ENCODE data around the gene C11orf71. TPM values are rescaled to one million over a fixed set of nuclear protein-coding genes. Genes with fewer than 3 reads are reported as not detected.

Gene C11orf71
- total and polyA plus RNA-seq, 10 of the 15 experiments (the other 5 are each of a cell fraction or from before 2014, with no cell fraction given) = 1.4 to 12.0 (median 7.1) TPM

- Histone ChIP-seq H3K27ac (ENCODE audit: control insufficient read depth, insufficient read depth) (no peak overlapping the region), H3K4me3 (no peak overlapping the region), H3K4me2 (ENCODE audit: control insufficient read depth, insufficient read depth) (no peak overlapping the region), H3K9ac (ENCODE audit: control insufficient read depth, insufficient read depth, low read length) (no peak overlapping the region), H3K9me3 (replicated peaks; ENCODE audit: control insufficient read depth, insufficient read depth, low read length) (no peaks in the 10 kb centered on the region), H3K27me3 (replicated peaks in 1 of 2; ENCODE audit: control insufficient read depth in 2 of 2, insufficient read depth in 2 of 2, low read length in 1 of 2) (peaks cover 1 to 6% of the 10 kb centered on the region in 2 experiments; a peak in 2 of 4 replicates), H2AFZ (ENCODE audit: control insufficient read depth, low read depth, low read length) (no peak overlapping the region), H3K79me2 (ENCODE audit: control insufficient read depth, insufficient read depth, low read length) (no peaks in the 10 kb centered on the region), H4K20me1 (ENCODE audit: control insufficient read depth, insufficient read depth) (no peaks in the 10 kb centered on the region), H3K36me3 (ENCODE audit: control insufficient read depth in 2 of 2, insufficient read depth in 2 of 2, low read length in 1 of 2) (no peaks in the 10 kb centered on the region), H3K4me1 (ENCODE audit: control insufficient read depth, insufficient read depth, low read length) (no peaks in the 10 kb centered on the region)
- intact Hi-C loops (cut with micrococcal nuclease; ENCODE audit: unreplicated experiment) = no loop called here
- DNase-seq (ENCODE audit: low read depth, low spot score) (no peak), FAIRE-seq (no peak), ATAC-seq (no peak)
- whole genome bisulfite sequencing (ENCODE audit: insufficient coverage, insufficient replicate concordance, low lambda C conversion rate, missing lambda C conversion rate) = 23% methylated on average over 1 of the region's 1 CpG
- ChIA-PET POLR2A (no interaction called here), RAD21 (ENCODE audit: unreplicated experiment) (no interaction called here), CTCF (no interaction called here), SMC1A (ENCODE audit: uncharacterized antibody, unreplicated experiment) (interaction anchor here (0.6 kb wide), 1 partner anchor 158 kb away, joined by 3 read pairs; no protein-coding TSS in a partner anchor)
- TF ChIP-seq FOXK2 (IDR thresholded peaks at IDR 0.05) = no peak
- in situ Hi-C loops (cut with MboI) = no loop called here
- BruUV-seq (replicated peaks) = no TSS peak
These were observed 13.8 kb downstream of the C11orf71 start for GRCh38 chr11:114386545-114386944.

GRCh38 chr11:114386131-114386530, 14.2 kb downstream of the C11orf71 start:
- Histone ChIP-seq H2AFZ (ENCODE audit: control insufficient read depth, low read depth, low read length) (no peak overlapping the region), H3K27ac (ENCODE audit: control insufficient read depth, insufficient read depth) (no peak overlapping the region), H3K4me2 (ENCODE audit: control insufficient read depth, insufficient read depth) (no peak overlapping the region), H3K4me1 (ENCODE audit: control insufficient read depth, insufficient read depth, low read length) (no peaks in the 10 kb centered on the region), H4K20me1 (ENCODE audit: control insufficient read depth, insufficient read depth) (no peaks in the 10 kb centered on the region), H3K4me3 (no peak overlapping the region), H3K9ac (ENCODE audit: control insufficient read depth, insufficient read depth, low read length) (no peak overlapping the region), H3K27me3 (replicated peaks in 1 of 2; ENCODE audit: control insufficient read depth in 2 of 2, insufficient read depth in 2 of 2, low read length in 1 of 2) (peaks cover 1 to 6% of the 10 kb centered on the region in 2 experiments; a peak in 2 of 4 replicates), H3K9me3 (replicated peaks; ENCODE audit: control insufficient read depth, insufficient read depth, low read length) (no peaks in the 10 kb centered on the region), H3K79me2 (ENCODE audit: control insufficient read depth, insufficient read depth, low read length) (no peaks in the 10 kb centered on the region), H3K36me3 (ENCODE audit: control insufficient read depth in 2 of 2, insufficient read depth in 2 of 2, low read length in 1 of 2) (no peaks in the 10 kb centered on the region)
- in situ Hi-C loops (cut with MboI) = no loop called here
- no peak for ATAC-seq
- BruUV-seq (replicated peaks) = no TSS peak
- FAIRE-seq = no peak
- intact Hi-C loops (cut with micrococcal nuclease; ENCODE audit: unreplicated experiment) = no loop called here
- POLR2A ChIA-PET = no interaction called here
- 50% methylated on average over 2 of the region's 2 CpGs for whole genome bisulfite sequencing (ENCODE audit: insufficient coverage, insufficient replicate concordance, low lambda C conversion rate, missing lambda C conversion rate)
- no peak for DNase-seq (ENCODE audit: low read depth, low spot score)
- SMC1A ChIA-PET (ENCODE audit: uncharacterized antibody, unreplicated experiment) = interaction anchor here (0.6 to 1.2 kb wide), 2 partner anchors 13 to 158 kb away, joined by 3 read pairs; no protein-coding TSS in a partner anchor
- CTCF ChIA-PET = no interaction called here
- RAD21 ChIA-PET (ENCODE audit: unreplicated experiment) = no interaction called here
- TF ChIP-seq NRF1 (conservative IDR thresholded peaks at IDR 0.05; ENCODE audit: low read depth, low read length) (no peak), FOS (IDR thresholded peaks at IDR 0.05; ENCODE audit: borderline replicate concordance, extremely low read depth, insufficient read length) (no peak), MYB (IDR thresholded peaks at IDR 0.05; ENCODE audit: borderline replicate concordance, low read depth, low read length) (no peak), KDM1A (IDR thresholded peaks at IDR 0.05; ENCODE audit: borderline replicate concordance) (no peak), MTA3 (IDR thresholded peaks at IDR 0.05; ENCODE audit: borderline replicate concordance, low read length) (no peak), HSF1 (IDR thresholded peaks at IDR 0.05; ENCODE audit: low read depth, low read length) (no peak), HDAC2 (IDR thresholded peaks at IDR 0.05) (no peak), EGR1 (IDR thresholded peaks at IDR 0.05; ENCODE audit: borderline replicate concordance in 1 of 2, low read depth in 2 of 2, low read length in 2 of 2) (no peak), IRF3 (IDR thresholded peaks at IDR 0.05) (no peak), POLR2AphosphoS5 (IDR thresholded peaks at IDR 0.05; ENCODE audit: low read length) (no peak), RB1 (IDR thresholded peaks at IDR 0.05; ENCODE audit: borderline replicate concordance) (no peak), EED (IDR thresholded peaks at IDR 0.05; ENCODE audit: low read depth) (no peak), RUNX3 (IDR thresholded peaks at IDR 0.05; ENCODE audit: low read length) (no peak), EP300 (IDR thresholded peaks at IDR 0.05; ENCODE audit: borderline replicate concordance in 1 of 2, control insufficient read depth in 1 of 2, low read depth in 2 of 2, low read length in 2 of 2) (no peak), NR2F1 (conservative IDR thresholded peaks at IDR 0.05) (no peak), ASH2L (IDR thresholded peaks at IDR 0.05; ENCODE audit: borderline replicate concordance, low read depth) (no peak), CEBPB (IDR thresholded peaks at IDR 0.05; ENCODE audit: borderline replicate concordance in 1 of 2, low read depth in 2 of 2, low read length in 2 of 2) (no peak)
